Activated T-helper 1 cell treated with anti-CD3 and anti-CD28 coated beads, Interleukin-12 subunit alpha, Interleukin-12 subunit beta, Interleukin-2, Interleukin-4 antibody, amounts not matched to agents 30 ng/mL and 10 ng/mL and 1 ng/mL, durations not matched to agents 14 hours and 24 hours and 36 hours (primary cell): ENCODE measurements around the gene FBXL13. TPM values are rescaled to one million over a fixed set of nuclear protein-coding genes. Genes with fewer than 3 reads are reported as not detected.
"Not testable (repeated sequence)": the region's sequence is repeated elsewhere in the genome, so short reads cannot be mapped to it uniquely, and the experiment has no call there.

Experiments
- DNase-seq: peaks from one replicate; pipeline ENCODE4 v3.0.0; 2021; ENCODE audit warnings: low spot score
- H3K27ac Mint-ChIP-seq: one replicate; pipeline ENCODE4 v1.8.0; 2021; ENCODE audit warnings: mild to moderate bottlenecking, mixed read lengths
- H3K27me3 Mint-ChIP-seq: one replicate; pipeline ENCODE4 v1.8.0; 2022; ENCODE audit warnings: mild to moderate bottlenecking, moderate library complexity, mixed read lengths; ENCODE audit not compliant: insufficient read depth
- H3K36me3 Mint-ChIP-seq: one replicate; pipeline ENCODE4 v1.8.0; 2021; ENCODE audit warnings: low read depth, mixed read lengths
- H3K4me1 Mint-ChIP-seq: one replicate; pipeline ENCODE4 v1.8.0; 2021; ENCODE audit warnings: low read depth, mixed read lengths
- H3K4me3 Mint-ChIP-seq: one replicate; pipeline ENCODE4 v1.8.0; 2021; ENCODE audit warnings: mild to moderate bottlenecking, moderate library complexity, mixed read lengths
- H3K9me3 Mint-ChIP-seq: one replicate; pipeline ENCODE4 v1.8.0; 2021; ENCODE audit warnings: mixed read lengths
- intact Hi-C: fragments of 100-400 bp; cut with micrococcal nuclease; formaldehyde crosslinking; loops from one replicate; pipeline ENCODE4 v1.15.1; 2024
- total RNA-seq: library from RNA; stranded (reverse); gene quantifications from 2 replicates; pipeline ENCODE4 v1.2.3, GENCODE V29; 2022

FBXL13 gene
- total RNA-seq, 1 donor from 2014 or later: 0.34 TPM

DNA sequence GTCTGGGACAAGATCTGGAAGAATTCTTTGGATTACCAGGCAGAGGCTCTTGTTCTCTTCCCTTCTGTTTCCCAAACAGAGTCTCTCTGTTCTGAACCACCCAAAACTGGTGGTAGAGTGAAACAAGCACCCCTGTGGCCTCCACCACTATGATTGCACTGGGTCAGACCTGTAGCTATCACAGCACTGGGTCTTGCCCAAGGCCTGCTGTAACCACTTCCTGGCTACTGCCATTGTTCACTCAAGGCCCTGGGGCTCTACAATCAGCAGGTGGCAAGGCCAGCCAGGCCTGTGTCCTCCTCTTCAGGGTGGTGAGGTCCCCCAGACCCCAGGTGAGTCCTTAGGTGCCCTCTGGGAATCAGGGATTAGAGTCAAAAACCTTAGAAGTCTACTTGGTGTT lies 165.9 kb downstream of the FBXL13 start:
- Mint-ChIP-seq H3K27ac (no peak overlapping the region), H3K27me3 (peaks cover 3% of the 10 kb centered on the region), H3K4me3 (no peak overlapping the region), H3K4me1 (no peaks in the 10 kb centered on the region), H3K36me3 (no peaks in the 10 kb centered on the region), H3K9me3 (peaks cover 15% of the 10 kb centered on the region)
- intact Hi-C loops: no loop called here
- no peak for DNase-seq

GRCh38 chr7:102903576-102903975 lies 171.0 kb downstream of the FBXL13 start:
- H3K4me1 Mint-ChIP-seq, H3K4me3 Mint-ChIP-seq, H3K36me3 Mint-ChIP-seq, DNase-seq, H3K27ac Mint-ChIP-seq, intact Hi-C loops: not testable (repeated sequence)
- Mint-ChIP-seq H3K9me3 (peaks cover 11% of the 10 kb centered on the region), H3K27me3 (peaks cover 15% of the 10 kb centered on the region)

- H3K27me3 Mint-ChIP-seq: peaks cover 15% of the 10 kb centered on the region
- H3K36me3 Mint-ChIP-seq, H3K4me1 Mint-ChIP-seq, H3K9me3 Mint-ChIP-seq, H3K4me3 Mint-ChIP-seq, intact Hi-C loops, H3K27ac Mint-ChIP-seq, DNase-seq: not testable (repeated sequence)
These were observed 172.5 kb downstream of the FBXL13 start for GRCh38 chr7:102902052-102902451.

- DNase-seq: no peak
- Mint-ChIP-seq H3K27me3 (peaks cover 13% of the 10 kb centered on the region), H3K36me3 (no peaks in the 10 kb centered on the region), H3K27ac (no peak overlapping the region), H3K4me1 (no peaks in the 10 kb centered on the region), H3K4me3 (no peak overlapping the region), H3K9me3 (no peaks in the 10 kb centered on the region)
- intact Hi-C loops: no loop called here
These were observed 176.1 kb downstream of the FBXL13 start for GRCh38 chr7:102898532-102898859.

- H3K9me3 Mint-ChIP-seq: no peaks in the 10 kb centered on the region
- no peak overlapping the region for H3K4me3 Mint-ChIP-seq
These were observed 176.6 kb downstream of the FBXL13 start for GRCh38 chr7:102897856-102898531.

DNA sequence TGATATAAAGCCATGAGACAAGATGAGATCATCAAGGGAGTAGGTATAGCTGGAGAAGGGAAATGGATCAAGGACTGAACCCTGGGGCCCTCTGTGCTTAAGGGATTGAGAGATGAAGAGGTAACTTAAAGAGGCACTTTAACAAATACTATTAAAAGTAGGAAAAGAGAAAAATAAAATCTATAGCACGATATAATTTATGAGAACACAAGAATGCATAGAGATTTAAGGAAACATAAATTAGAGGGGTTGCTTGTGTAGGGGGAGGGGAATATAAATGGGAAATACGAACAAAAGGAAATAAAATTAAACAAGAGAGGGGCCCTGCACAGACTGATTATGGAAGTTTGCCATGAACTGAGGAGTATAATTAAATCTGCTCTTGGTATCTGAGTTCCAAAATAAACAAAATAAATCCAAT lies 177.4 kb downstream of the FBXL13 start:
- Mint-ChIP-seq H3K27ac (no peak overlapping the region), H3K4me1 (no peaks in the 10 kb centered on the region), H3K36me3 (no peaks in the 10 kb centered on the region), H3K27me3 (peaks cover 12% of the 10 kb centered on the region), H3K9me3 (no peaks in the 10 kb centered on the region), H3K4me3 (no peak overlapping the region)
- intact Hi-C loops: no loop called here
- DNase-seq: no peak

More at GRCh38 chr7:102897856-102898531, 176.6 kb downstream of the FBXL13 start:
- no peaks in the 10 kb centered on the region for H3K36me3 Mint-ChIP-seq
- H3K4me1 Mint-ChIP-seq: no peaks in the 10 kb centered on the region
- intact Hi-C loops: no loop called here
- H3K27ac Mint-ChIP-seq: no peak overlapping the region
- no peak for DNase-seq
- peaks cover 13% of the 10 kb centered on the region for H3K27me3 Mint-ChIP-seq

GRCh38 chr7:102896585-102896984 lies 178.0 kb downstream of the FBXL13 start:
- Mint-ChIP-seq H3K27me3 (peaks cover 7% of the 10 kb centered on the region), H3K36me3 (no peaks in the 10 kb centered on the region), H3K27ac (no peak overlapping the region), H3K4me1 (no peaks in the 10 kb centered on the region), H3K4me3 (no peak overlapping the region), H3K9me3 (no peaks in the 10 kb centered on the region)
- intact Hi-C loops: no loop called here
- DNase-seq: no peak

DNA sequence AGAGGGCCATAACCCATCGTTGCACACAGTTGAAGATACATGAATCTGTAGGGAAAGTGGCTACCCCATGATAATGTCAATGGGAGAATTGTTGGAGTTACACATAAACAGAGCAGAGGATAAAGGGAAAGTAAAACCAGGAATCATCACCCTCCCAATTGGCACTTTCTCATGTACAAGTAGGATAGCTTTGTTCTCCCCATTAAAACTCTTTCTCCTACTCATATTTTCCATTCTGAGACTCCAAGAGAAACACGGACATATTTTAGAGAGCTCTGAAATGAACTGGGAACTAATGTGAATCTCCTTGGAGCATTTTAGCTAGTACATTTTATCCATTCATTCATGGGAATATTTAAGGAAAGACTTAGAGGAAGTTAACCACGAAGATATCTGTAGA lies 179.0 kb downstream of the FBXL13 start:
- DNase-seq: no peak
- no peaks in the 10 kb centered on the region for H3K9me3 Mint-ChIP-seq
- no peaks in the 10 kb centered on the region for H3K36me3 Mint-ChIP-seq
- H3K4me1 Mint-ChIP-seq: no peaks in the 10 kb centered on the region
- H3K27me3 Mint-ChIP-seq: peaks cover 4% of the 10 kb centered on the region
- intact Hi-C loops: no loop called here
- H3K4me3 Mint-ChIP-seq: no peak overlapping the region
- H3K27ac Mint-ChIP-seq: no peak overlapping the region

DNA sequence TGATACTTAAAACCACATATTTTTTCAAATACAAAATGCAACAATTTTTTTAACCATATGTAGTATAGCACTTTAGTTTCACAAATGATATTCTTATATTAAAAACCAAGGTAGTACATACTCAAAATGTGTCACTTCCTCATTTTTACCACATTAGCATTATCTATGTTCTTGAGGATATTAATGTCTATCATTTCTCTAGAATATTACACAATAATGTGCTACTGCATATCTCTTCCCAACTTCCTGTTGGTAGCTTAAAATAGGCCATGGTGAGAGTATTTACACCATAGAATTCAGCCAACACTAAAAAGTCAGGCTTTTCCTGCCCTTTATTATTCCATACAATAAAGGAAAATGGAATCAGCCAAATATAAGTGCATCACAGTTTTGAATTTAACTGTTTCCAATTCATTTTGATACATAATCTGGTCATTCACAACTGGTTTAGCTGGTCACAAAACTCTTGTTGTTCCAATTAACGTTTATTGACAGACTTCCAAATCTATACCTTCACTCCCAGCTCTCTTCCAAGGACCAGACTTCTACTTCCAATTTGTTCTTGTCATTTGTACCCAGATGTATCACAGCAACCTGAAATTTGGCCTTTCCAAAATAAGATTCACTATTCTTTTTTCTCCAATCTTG lies 181.8 kb downstream of the FBXL13 start:
- Mint-ChIP-seq H3K27me3 (peaks cover 4% of the 10 kb centered on the region), H3K9me3 (no peaks in the 10 kb centered on the region), H3K36me3 (no peaks in the 10 kb centered on the region), H3K4me3 (no peak overlapping the region), H3K27ac (no peak overlapping the region), H3K4me1 (no peaks in the 10 kb centered on the region)
- no peak for DNase-seq
- intact Hi-C loops: no loop called here

GRCh38 chr7:102891693-102892261 lies 182.8 kb downstream of the FBXL13 start:
- Mint-ChIP-seq H3K4me3 (no peak overlapping the region), H3K4me1 (no peaks in the 10 kb centered on the region)
- intact Hi-C loops: no loop called here

GRCh38 chr7:102890971-102891692 lies 183.5 kb downstream of the FBXL13 start:
- no peak overlapping the region for H3K4me3 Mint-ChIP-seq
- no peaks in the 10 kb centered on the region for H3K9me3 Mint-ChIP-seq
- peaks cover 3% of the 10 kb centered on the region for H3K27me3 Mint-ChIP-seq
- H3K36me3 Mint-ChIP-seq: no peaks in the 10 kb centered on the region
- no peak overlapping the region for H3K27ac Mint-ChIP-seq
- DNase-seq: no peak
- intact Hi-C loops: no loop called here
- H3K4me1 Mint-ChIP-seq: no peaks in the 10 kb centered on the region

More at GRCh38 chr7:102891693-102892261, 182.8 kb downstream of the FBXL13 start:
- no peak for DNase-seq
- no peak overlapping the region for H3K27ac Mint-ChIP-seq
- peaks cover 4% of the 10 kb centered on the region for H3K27me3 Mint-ChIP-seq
- no peaks in the 10 kb centered on the region for H3K36me3 Mint-ChIP-seq
- no peaks in the 10 kb centered on the region for H3K9me3 Mint-ChIP-seq

DNA sequence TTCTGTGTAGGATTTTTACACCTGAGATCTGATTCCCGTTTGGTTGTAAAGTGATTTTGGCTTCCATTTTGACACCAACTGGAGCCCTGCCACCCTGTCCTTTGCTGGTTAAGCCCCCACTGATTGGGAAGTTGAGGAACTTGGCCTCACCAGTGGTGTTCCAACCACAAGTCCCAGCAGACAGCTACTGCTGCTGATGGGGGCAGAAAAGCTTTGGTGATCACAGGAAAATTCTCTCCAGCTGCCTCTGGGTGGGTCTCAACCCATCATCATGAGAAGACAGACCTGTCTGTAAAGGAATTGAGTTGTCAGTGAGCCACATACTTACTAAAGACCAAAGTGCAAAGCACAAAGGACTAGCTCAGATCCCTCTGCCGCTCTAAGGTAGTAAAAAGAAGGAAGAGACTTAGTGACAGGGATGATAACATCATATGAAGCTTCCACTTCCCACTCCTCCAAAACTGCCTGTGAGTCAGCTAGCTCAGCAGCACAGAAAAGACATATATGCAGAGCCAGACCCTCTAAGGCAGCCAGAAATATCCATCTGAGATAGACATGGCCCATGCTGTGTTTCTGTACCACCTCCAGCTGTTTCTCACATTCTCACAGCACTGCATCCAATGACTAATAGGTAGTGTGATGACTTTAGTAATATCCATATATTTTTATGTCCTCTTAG lies 184.2 kb downstream of the FBXL13 start:
- H3K4me1 Mint-ChIP-seq: no peaks in the 10 kb centered on the region
- no peak for DNase-seq
- peaks cover 3% of the 10 kb centered on the region for H3K27me3 Mint-ChIP-seq
- no peaks in the 10 kb centered on the region for H3K9me3 Mint-ChIP-seq
- H3K27ac Mint-ChIP-seq: no peak overlapping the region
- intact Hi-C loops: no loop called here
- H3K4me3 Mint-ChIP-seq: no peak overlapping the region
- no peaks in the 10 kb centered on the region for H3K36me3 Mint-ChIP-seq
